Placental pericyte (primary cell): ENCODE measurements around the gene XCL1. TPM values are rescaled to one million over a fixed set of nuclear protein-coding genes. Genes with fewer than 3 reads are reported as not detected.

Experiments used
- total RNA-seq: library from RNA; depleted of rRNA; stranded (reverse); fragments of >200 nt; gene quantifications from 2 replicates; pipeline ENCODE4 v1.2.3, GENCODE V29; 2012

The XCL1 gene
- 0.14 and 0.22 TPM in 2 replicates for total RNA-seq

GRCh38 chr1:168576245-168576688 is at the start of gene XCL1:
XCL1 (plus strand) TSS chr1:168576605; CDS start chr1:168576638, 33 bp downstream.

GRCh38 chr1:168543840-168544498 is 32.4 kb upstream of the XCL1 start, which contains the start of gene XCL2:
XCL2 (minus strand) TSS chr1:168543997; CDS start chr1:168543964, 33 bp downstream.

Other genes starting within 250 kb of the XCL1 start
- not detected in 2 replicates for gene XCL2, start 32.6 kb upstream of the XCL1 start, total RNA-seq
- gene DPT, start 152.6 kb downstream of the XCL1 start, total RNA-seq: under 0.01 and 0.29 TPM in 2 replicates